Measurements from ENCODE around the gene CALCR.

The CALCR gene

DNA sequence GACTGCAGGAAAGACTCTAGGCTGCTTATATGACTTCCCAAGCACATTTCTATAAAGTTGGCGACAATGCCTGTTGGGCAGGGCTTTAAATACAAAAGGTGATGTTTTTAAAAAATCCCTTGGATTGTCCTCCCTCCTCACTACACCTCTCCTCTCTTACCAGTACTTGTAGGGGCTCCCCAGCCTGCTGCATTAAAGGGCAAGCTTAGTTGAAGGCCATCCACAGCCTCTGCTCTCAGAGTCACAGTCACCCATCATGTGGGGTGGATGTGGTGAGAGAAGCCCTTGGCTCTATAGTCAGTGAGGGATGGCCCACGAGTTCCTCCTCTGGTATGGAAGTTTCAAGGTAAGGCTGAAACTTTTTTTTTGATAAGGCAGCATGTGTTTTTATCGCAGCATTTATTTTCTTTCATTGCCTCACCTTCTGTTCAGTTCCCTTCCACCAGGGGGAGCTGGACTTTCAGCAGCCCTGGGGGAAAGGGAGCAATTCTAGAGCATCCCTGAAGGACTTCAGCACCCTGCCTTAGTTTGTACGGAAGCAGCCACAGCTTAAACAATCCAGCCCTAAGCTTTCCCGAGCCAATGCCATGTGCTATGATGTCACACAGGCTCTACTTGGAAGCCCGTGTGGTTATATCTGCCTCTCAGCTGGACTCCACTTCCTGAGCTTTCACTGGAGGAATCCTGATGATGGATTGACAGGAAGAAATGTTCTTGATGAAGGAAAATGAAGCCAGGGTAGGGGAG lies 131.9 kb downstream of the CALCR start:
- FAIRE-seq: no peak

- FAIRE-seq: no peak
These were observed 138.7 kb downstream of the CALCR start for GRCh38 chr7:93435791-93436190.

DNA sequence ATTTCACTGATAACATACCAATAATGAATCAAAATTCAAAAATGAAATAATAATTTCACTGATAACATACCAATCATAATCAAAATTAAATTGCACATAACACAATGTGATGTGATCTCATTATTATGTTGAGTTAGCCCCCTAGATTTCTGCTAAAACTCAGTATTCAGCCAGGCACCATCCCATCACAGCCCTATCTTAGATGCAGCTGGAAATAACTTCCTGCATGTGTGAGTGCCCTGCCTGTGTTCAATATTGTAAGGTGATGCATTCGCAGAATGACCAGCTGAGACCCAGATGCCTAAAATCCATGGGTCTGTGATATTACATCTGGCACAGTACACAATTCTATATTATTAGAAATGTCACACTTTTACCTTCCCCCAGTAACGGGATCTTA lies 142.4 kb downstream of the CALCR start:
- no peak for FAIRE-seq

DNA sequence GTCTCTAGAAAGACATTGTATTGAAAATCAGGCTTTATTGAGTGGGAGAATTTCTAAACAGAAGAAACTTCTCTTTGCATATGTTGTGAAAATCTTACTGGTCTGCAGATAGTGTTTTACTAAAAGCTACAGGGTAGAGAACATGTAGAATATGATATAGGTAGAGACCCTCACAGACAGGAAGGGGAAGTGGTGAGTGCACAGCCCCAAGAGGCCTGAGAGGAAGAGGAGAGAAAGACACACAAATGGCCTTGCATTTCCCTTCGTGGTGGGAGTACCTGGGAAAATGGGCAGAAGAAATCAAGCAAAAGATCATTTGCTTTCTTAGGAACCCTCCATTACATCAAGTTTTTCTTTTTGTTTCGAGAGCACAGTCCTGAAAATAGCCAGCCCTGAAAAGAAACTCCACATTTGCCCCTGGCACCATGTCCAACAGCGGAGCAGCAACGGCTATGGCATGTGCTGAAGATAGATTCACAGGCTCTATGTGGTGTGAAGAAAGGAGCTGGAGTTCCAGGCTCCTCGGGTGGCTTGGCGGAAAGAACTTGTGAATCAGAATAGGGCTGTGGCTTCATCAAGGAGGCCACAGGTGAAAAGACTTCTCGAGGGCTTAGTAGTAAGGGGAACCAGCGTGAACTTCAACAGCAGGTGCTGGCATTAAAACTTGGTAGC lies 143.5 kb downstream of the CALCR start:
- no peak for FAIRE-seq

DNA sequence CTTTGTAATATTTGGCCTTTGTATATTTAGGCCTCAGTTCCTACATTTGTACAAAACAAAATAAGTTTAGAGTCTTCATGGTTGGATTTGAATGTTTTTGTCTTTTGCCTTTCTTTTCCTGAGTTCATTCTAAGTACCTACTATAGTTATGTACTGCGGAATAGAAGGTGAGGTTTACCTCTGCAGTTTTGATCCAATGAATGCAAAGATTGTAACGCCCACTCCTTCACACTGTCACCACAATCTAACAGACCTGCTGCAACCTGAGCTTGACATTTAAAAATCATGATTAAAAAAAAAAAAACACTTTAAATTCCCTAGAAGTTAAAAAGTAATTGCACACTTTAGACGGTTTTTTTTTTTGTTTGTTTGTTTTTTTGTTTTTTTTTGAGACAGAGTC lies 145.0 kb downstream of the CALCR start:
- no peak for FAIRE-seq

- no peak for FAIRE-seq
These were observed 147.4 kb downstream of the CALCR start for GRCh38 chr7:93427107-93427506.

GRCh38 chr7:93426155-93426696 lies 148.3 kb downstream of the CALCR start:
- FAIRE-seq: no peak

DNA sequence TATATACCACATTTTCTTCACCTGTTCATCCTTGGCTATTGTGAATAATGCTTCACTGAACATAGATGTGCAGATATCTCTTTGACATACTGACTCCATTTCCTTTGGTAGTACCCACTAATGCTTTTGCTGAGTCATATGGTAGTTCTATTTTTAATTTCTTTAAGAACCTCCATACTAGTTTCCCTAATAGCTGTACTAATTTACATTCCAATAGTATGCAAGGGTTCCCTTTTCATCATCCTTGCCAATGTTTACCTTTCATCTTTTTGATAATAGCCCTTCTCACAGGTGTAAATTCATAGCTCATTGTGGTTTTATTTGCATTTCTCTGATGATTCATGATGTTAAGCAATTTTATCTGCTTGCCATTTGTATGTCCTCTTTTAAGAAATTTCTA lies 159.9 kb downstream of the CALCR start:
- FAIRE-seq: no peak

GRCh38 chr7:93409324-93409723 lies 165.2 kb downstream of the CALCR start:
- no peak for FAIRE-seq

- FAIRE-seq: no peak
These were observed 167.3 kb downstream of the CALCR start for GRCh38 chr7:93407239-93407638.

- FAIRE-seq: no peak
These were observed 171.6 kb downstream of the CALCR start for GRCh38 chr7:93402944-93403343.

DNA sequence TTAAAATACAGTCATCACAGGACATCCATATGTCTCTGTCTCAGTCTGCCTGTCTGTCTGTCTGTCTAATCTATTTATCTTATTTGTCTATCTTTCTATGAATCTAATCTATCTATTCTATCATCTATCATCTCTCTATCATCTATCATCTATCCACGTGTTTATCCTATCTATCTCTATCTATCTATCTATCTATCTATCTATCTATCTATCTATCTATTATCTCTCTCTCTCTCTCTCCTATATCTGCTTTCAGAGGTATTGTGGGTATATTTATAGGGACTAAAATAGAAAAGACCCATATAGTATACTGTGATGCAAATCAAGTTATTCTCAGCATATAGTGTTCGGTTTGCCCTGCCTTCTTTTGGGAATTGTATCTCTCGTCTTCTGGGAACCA lies 174.9 kb downstream of the CALCR start:
- no peak for FAIRE-seq

DNA sequence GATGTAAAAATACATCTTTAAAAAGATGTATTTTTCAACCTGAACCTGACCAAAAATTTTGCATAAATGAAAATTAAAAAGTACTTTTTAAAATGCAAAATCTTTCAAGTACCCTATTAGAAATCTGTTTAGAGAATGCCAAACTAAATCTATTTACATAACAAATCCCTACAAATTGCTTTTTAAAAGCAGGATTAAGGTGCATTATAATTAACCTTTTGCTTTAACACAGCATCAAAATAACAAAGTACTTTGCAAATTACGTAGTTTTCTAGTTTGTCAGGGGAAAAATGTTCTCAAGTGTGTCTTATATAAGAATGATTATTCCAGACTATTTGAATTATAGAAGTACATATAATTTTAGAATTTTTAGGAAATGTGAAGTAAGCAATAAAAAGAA lies 181.5 kb downstream of the CALCR start:
- no peak for FAIRE-seq

GRCh38 chr7:93390660-93391059 lies 183.9 kb downstream of the CALCR start:
- FAIRE-seq: no peak

DNA sequence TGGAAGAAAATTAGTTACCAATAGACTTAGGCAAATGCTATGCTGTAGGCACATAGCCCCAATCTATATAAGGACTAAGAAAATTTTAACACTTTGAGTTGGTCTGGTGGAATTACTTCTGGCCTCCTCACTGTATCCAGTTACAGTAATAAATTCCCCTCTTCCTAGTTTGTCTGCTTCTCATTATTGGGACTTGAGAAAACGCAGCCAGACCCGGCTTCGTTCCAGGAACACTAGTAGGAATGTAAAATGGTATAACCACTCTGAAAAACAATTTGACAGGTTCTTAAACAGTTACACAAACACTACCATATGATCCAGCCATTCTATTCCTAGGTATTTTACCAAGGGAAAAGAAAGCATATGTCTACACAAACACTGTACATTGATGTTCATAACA lies 192.2 kb downstream of the CALCR start:
- no peak for FAIRE-seq

- no peak for FAIRE-seq
These were observed 196.3 kb downstream of the CALCR start for GRCh38 chr7:93378131-93378760.

DNA sequence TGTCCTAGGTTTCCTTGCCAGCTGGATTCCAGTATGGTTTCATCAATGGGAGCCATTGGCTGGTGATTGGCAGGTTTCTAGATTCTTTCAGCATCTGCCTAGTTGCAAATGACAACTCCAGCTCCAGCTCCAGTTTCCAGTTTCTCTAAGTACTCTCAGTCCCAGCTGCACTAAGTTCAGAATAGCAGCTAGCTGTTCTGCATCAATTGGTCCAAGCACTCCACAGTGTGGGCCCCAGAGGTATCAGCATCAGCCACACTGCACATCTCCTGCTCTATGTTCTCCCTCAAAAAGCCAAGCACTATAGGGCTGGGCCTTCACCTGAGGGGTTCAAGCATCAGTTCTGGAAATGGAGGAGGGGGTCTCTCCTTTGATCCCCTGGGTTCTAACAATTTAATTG lies 198.9 kb downstream of the CALCR start:
- no peak for FAIRE-seq

Measured in TTC549 (cell line).